T-cell (primary cell): Measurements from ENCODE around the gene TASP1. TPM values are rescaled to one million over a fixed set of nuclear protein-coding genes. Genes with fewer than 3 reads are reported as not detected.

Source experiments
- ATAC-seq, 4 experiments: fragments of 200-7000 bp in 3 of 4; fragments of 150-1000 bp in 1 of 4; cut with Tn5 transposase; replicated peaks in 1 of 4; 1 replicate in 3 of 4; 2 replicates in 1 of 4; pipeline ENCODE4 v1.10.0; 2021; ENCODE audit warnings: moderate library complexity in 3 of 4, mild to moderate bottlenecking in 2 of 4, moderate number of reproducible peaks in 1 of 4
- CTCF ChIA-PET, 2 donors: fragments of 300-600 bp; sonication (Branson Sonifier 250); formaldehyde crosslinking; loops; one replicate each; lab custom pipeline; 2022; ENCODE audit warnings: antibody characterized with exemption in 2 of 2; lab: Charles Lee
- POLR2A ChIA-PET, 2 donors: fragments of 300-600 bp; sonication (Branson Sonifier 250); formaldehyde crosslinking; loops; one replicate each; lab custom pipeline; 2022; ENCODE audit warnings: antibody characterized with exemption in 2 of 2; lab: Charles Lee
- DNase-seq, 35 experiments: peaks; one replicate each; pipeline versions ENCODE4 v3.0.0 to v3.0.0-alpha.2; 2013 to 2023
- H3K27ac ChIP-seq: one replicate; pipeline ENCODE4 v1.5.1; 2013; ENCODE audit warnings: low read length
- H3K27me3 ChIP-seq, 2 experiments: replicated peaks in 1 of 2; 1 replicate in 1 of 2; 2 replicates in 1 of 2; pipeline versions ENCODE4 v1.6.1 to v1.7.0; 2013; ENCODE audit warnings: low read length in 1 of 2, mixed read lengths in 1 of 2; ENCODE audit not compliant: control insufficient read depth in 2 of 2, insufficient read depth in 2 of 2; ENCODE audit errors: extremely low read depth in 1 of 2
- H3K36me3 ChIP-seq, 2 donors: 1 replicate in 1 of 2; 2 replicates in 1 of 2; pipeline versions ENCODE4 v1.6.1 to v1.7.0; 2013; ENCODE audit warnings: low read length in 1 of 2; ENCODE audit not compliant: control insufficient read depth in 2 of 2, insufficient read depth in 1 of 2; ENCODE audit errors: extremely low read depth in 1 of 2
- H3K4me1 ChIP-seq, 2 experiments: 1 replicate in 1 of 2; 2 replicates in 1 of 2; pipeline versions ENCODE4 v1.6.1 to v1.7.0; 2013; ENCODE audit warnings: low read length in 2 of 2, mixed read lengths in 1 of 2; ENCODE audit not compliant: insufficient read depth in 2 of 2, control insufficient read depth in 1 of 2; ENCODE audit errors: extremely low read depth in 1 of 2
- H3K4me3 ChIP-seq, 2 donors: 1 replicate in 1 of 2; 2 replicates in 1 of 2; pipeline versions ENCODE4 v1.5.1 to v1.7.0; 2013; ENCODE audit warnings: mild to moderate bottlenecking in 2 of 2, low read length in 1 of 2, moderate library complexity in 1 of 2; ENCODE audit not compliant: control insufficient read depth in 1 of 2; ENCODE audit errors: extremely low read depth in 1 of 2
- H3K9me3 ChIP-seq: 2 replicates; pipeline ENCODE4 v1.7.0; 2013
- H3K27ac Mint-ChIP-seq, 2 donors: one replicate each; pipeline ENCODE4 v1.8.0; 2020 to 2021; ENCODE audit warnings: mild to moderate bottlenecking in 2 of 2, mixed read lengths in 2 of 2
- H3K27me3 Mint-ChIP-seq, 2 donors: one replicate each; pipeline ENCODE4 v1.8.0; 2021 to 2022; ENCODE audit warnings: mixed read lengths in 2 of 2
- H3K36me3 Mint-ChIP-seq: one replicate; pipeline ENCODE4 v1.8.0; 2021; ENCODE audit warnings: mixed read lengths
- H3K4me1 Mint-ChIP-seq, 3 donors: one replicate each; pipeline ENCODE4 v1.8.0; 2020 to 2022; ENCODE audit warnings: mixed read lengths in 3 of 3, mild to moderate bottlenecking in 1 of 3
- H3K4me3 Mint-ChIP-seq, 3 donors: one replicate each; pipeline ENCODE4 v1.8.0; 2020 to 2022; ENCODE audit warnings: mild to moderate bottlenecking in 3 of 3, mixed read lengths in 3 of 3, moderate library complexity in 3 of 3
- H3K9me3 Mint-ChIP-seq, 3 donors: one replicate each; pipeline ENCODE4 v1.8.0; 2020 to 2022; ENCODE audit warnings: mixed read lengths in 3 of 3
- WGBS: methylation state at CpG from one replicate; pipeline ENCODE4 v1.1.5; 2013; ENCODE audit warnings: missing lambda C conversion rate; ENCODE audit not compliant: insufficient coverage; 5-methylcytosine and 5-hydroxymethylcytosine counted together
- total RNA-seq, 35 experiments: library from RNA in 6 of 35; stranded (reverse) in 6 of 35; fragments of 120-200 nt in 1 of 35; gene quantifications; one replicate each; pipeline versions ENCODE4 v1.2.1 to v1.2.4 and lab custom pipeline; 2013 to 2026

Gene TASP1
- total RNA-seq, 5 donors from 2014 or later (not counting 1 experiment from before 2014, with no cell fraction given), result 11.2 to 19.4 (median 13.8) TPM

DNA sequence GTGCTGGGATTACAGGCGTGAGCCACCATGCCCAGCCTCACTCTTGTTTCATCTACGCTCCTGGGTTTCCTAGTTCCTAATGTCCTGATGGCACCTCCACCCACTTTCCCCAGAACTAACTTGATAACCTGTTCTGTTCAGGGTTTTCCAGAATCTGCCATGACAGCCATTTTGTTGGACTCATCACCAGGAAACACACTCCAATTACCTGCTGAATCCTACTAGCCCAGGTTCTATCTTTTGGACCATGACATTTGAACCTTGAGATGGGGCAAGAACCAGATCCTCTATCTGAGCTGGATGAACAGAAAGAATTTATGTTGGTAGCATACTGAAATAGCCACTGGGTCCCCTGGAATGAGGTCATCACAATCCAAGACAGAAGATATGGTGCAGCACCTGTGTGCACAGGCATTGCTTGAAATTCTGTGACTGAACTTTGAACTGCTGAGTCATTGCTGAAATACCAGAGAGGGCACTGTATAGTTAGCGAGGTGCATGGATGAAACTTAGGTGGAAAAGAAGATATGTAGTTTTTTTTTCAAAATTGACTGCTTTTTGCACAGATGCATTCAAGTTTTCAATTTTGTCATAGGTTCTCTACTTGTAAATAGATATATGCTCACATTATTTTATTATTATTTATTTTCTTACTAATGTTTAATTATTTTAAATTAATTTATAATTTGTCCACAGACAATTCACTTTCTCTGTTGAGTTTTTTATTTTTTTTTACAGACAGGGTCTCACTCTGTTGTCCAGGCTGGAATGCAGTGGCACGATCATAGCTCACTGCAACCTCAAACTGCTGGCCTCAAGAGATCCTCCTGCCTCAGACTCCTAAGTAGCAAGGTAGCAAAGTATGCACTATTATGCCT, 42.8 kb upstream of the TASP1 start:
- Histone ChIP-seq H3K27me3 (peaks cover 0 to 7% of the 10 kb centered on the region in 2 experiments), H3K36me3 (no peaks in the 10 kb centered on the region), H3K27ac (no peak overlapping the region), H3K9me3 (no peaks in the 10 kb centered on the region), H3K4me3 (no peak overlapping the region), H3K4me1 (no peaks in the 10 kb centered on the region)
- Mint-ChIP-seq H3K36me3 (no peaks in the 10 kb centered on the region), H3K4me1 (peaks cover 1 to 6% (median 5%) of the 10 kb centered on the region in 3 donors), H3K27me3 (peaks cover 16 to 22% of the 10 kb centered on the region in 2 donors), H3K4me3 (no peak overlapping the region), H3K9me3 (no peaks in the 10 kb centered on the region), H3K27ac (no peak overlapping the region)
- CTCF ChIA-PET, result interaction anchor here in 1 of 2 donors (0.6 to 0.7 kb wide), 2 partner anchors 13 to 213 kb away, joined by 5 to 6 read pairs; no protein-coding TSS in a partner anchor
- no peak for ATAC-seq
- POLR2A ChIA-PET, result no interaction called here
- WGBS, result 96% methylated on average over 2 of the region's 4 CpGs
- no peak for DNase-seq

DNA sequence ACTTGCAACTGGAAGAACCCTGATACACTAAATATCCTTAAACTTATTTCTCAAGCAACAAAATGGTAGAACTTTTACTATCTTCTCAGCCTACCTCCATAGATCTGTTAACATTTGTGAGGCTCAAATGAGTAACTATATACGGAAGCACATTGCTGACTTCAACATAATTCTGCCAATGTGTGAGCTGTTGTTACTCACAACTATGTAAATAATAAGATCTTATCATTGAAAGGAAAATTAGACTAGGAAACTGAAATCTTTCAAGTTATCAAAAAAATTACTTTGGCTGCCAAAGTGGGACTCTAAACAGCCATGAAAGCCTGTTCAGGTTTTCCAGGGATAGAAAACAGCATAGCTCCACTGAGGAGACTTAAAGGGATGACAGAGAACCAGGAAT, 40.2 kb upstream of the TASP1 start:
- no peaks in the 10 kb centered on the region for H3K9me3 ChIP-seq
- H3K27ac ChIP-seq, result no peak overlapping the region
- H3K4me3 ChIP-seq, result no peak overlapping the region
- no peaks in the 10 kb centered on the region for H3K4me1 ChIP-seq
- H3K4me1 Mint-ChIP-seq, result no peaks in the 10 kb centered on the region
- peaks cover 8 to 16% of the 10 kb centered on the region in 2 donors for H3K27me3 Mint-ChIP-seq
- H3K36me3 Mint-ChIP-seq, result no peaks in the 10 kb centered on the region
- CTCF ChIA-PET, result no interaction called here
- H3K36me3 ChIP-seq, result no peaks in the 10 kb centered on the region
- ATAC-seq (no peak), DNase-seq (no peak)
- H3K27ac Mint-ChIP-seq, result no peak overlapping the region
- WGBS, result no CpG with 5 or more reads among the region's 1 CpG
- POLR2A ChIA-PET, result no interaction called here
- no peaks in the 10 kb centered on the region for H3K9me3 Mint-ChIP-seq
- peaks cover 0 to 3% of the 10 kb centered on the region in 2 experiments for H3K27me3 ChIP-seq
- H3K4me3 Mint-ChIP-seq, result no peak overlapping the region

DNA sequence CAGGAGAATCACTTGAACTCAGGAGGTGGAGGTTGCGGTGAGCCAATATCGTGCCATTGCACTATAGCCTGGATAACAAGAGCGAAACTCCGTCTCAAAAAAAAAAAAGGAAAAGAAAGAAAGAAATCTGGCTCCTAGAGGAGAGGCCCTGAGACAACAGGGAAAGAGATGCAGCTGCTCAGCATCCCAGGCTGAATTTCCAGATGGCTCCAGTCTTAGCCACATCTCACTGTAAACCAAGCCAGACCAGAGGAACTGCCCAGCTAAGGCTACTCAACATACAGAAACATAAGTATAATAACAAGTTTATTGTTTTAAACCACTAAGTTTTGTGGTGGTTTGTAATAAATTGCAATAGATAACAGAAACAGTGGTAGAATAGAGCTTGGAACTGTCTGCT, 38.5 kb upstream of the TASP1 start:
- no peak overlapping the region for H3K27ac Mint-ChIP-seq
- H3K36me3 Mint-ChIP-seq, result no peaks in the 10 kb centered on the region
- H3K4me1 Mint-ChIP-seq, result no peaks in the 10 kb centered on the region
- H3K27me3 Mint-ChIP-seq, result peaks cover under 1 to 8% of the 10 kb centered on the region in 2 donors
- no peaks in the 10 kb centered on the region for H3K9me3 Mint-ChIP-seq
- ATAC-seq, result no peak
- Histone ChIP-seq H3K27me3 (no peaks in the 10 kb centered on the region), H3K9me3 (no peaks in the 10 kb centered on the region), H3K4me3 (no peak overlapping the region), H3K36me3 (no peaks in the 10 kb centered on the region), H3K4me1 (no peaks in the 10 kb centered on the region), H3K27ac (no peak overlapping the region)
- no peak overlapping the region for H3K4me3 Mint-ChIP-seq
- ChIA-PET POLR2A (no interaction called here), CTCF (no interaction called here)
- DNase-seq, result no peak
- WGBS, result 97% methylated on average over 4 of the region's 4 CpGs

DNA sequence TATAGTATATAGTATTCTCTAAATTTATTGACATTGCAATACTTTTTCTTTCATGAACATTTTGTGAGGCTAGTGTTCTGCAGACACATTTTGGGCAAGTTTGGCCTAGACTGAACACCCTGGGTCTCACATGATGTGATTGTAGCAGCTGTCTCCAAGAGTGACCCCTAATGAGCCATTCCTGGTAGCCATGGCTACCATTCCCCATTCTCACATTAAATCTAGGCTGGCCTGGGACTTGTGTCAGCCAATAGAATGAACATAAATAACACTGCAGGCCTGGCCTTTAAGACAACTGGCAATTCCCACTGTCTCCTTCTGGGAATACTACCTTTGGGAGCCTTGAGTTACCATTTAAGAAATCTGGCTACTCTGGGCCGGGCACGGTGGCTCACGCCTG, 38.0 kb upstream of the TASP1 start:
- Mint-ChIP-seq H3K9me3 (no peaks in the 10 kb centered on the region), H3K4me3 (no peak overlapping the region), H3K36me3 (no peaks in the 10 kb centered on the region), H3K27me3 (peaks cover 4 to 12% of the 10 kb centered on the region in 2 donors), H3K4me1 (no peaks in the 10 kb centered on the region), H3K27ac (no peak overlapping the region)
- Histone ChIP-seq H3K27me3 (no peaks in the 10 kb centered on the region), H3K27ac (no peak overlapping the region), H3K4me1 (no peaks in the 10 kb centered on the region), H3K36me3 (no peaks in the 10 kb centered on the region), H3K9me3 (no peaks in the 10 kb centered on the region), H3K4me3 (no peak overlapping the region)
- POLR2A ChIA-PET, result no interaction called here
- DNase-seq, result no peak
- no CpG with 5 or more reads among the region's 3 CpGs for WGBS
- ATAC-seq, result no peak
- CTCF ChIA-PET, result no interaction called here

DNA sequence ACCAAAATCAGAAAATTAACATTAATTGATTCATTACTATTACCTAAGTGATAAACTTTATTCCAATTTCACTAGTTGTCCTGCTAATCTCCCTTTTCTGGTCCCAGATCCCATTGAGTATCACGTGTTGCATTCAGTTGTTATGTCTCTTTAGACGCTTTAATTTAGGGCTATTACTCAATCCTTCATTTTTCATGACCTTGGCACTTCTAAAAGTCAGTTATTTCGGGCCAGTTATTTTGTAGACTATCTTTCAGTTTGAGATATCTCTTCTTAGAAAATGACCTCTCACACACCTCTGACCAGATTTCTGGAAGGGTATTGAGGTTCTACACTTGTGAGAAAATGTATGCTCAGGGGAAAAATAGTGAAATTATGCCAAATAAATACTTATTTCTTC, 34.0 kb upstream of the TASP1 start:
- 85% methylated on average over 2 of the region's 3 CpGs for WGBS
- no peaks in the 10 kb centered on the region for H3K36me3 ChIP-seq
- H3K27ac Mint-ChIP-seq, result no peak overlapping the region
- H3K4me3 Mint-ChIP-seq, result no peak overlapping the region
- no peaks in the 10 kb centered on the region for H3K9me3 ChIP-seq
- ATAC-seq, result no peak
- no peaks in the 10 kb centered on the region for H3K4me1 ChIP-seq
- no peaks in the 10 kb centered on the region for H3K9me3 Mint-ChIP-seq
- H3K27me3 Mint-ChIP-seq, result peaks cover 8 to 17% of the 10 kb centered on the region in 2 donors
- H3K27me3 ChIP-seq, result peaks cover 0 to 2% of the 10 kb centered on the region in 2 experiments
- no peak overlapping the region for H3K27ac ChIP-seq
- ChIA-PET CTCF (interaction anchor here in 1 of 2 donors (0.6 kb wide), 1 partner anchor 67 kb away, joined by 5 read pairs; no protein-coding TSS in a partner anchor), POLR2A (no interaction called here)
- no peak for DNase-seq
- H3K36me3 Mint-ChIP-seq, result no peaks in the 10 kb centered on the region
- no peaks in the 10 kb centered on the region for H3K4me1 Mint-ChIP-seq
- no peak overlapping the region for H3K4me3 ChIP-seq

DNA sequence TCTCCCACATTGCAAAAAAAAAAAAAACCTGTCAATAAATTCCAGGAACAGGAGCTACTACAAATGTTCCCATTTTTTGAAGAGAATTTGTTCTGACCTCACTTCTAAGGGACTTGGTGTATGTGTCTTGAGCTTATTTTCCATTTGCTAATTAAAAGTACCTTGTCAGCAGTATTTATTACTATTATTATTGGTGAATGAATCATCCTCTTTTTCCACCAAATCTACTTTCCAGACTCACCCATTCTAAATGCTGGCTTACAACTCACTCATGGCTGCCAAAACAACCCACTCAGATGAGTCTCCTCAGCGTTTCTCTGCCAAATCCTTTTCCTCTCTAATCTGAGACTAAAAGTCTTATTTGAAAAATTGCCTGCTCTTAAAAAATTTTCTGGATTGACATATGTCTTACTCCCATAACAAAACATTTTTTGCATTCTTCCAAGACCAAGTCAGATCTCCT, 33.2 kb upstream of the TASP1 start:
- ChIA-PET CTCF (interaction anchor here in 1 of 2 donors (0.6 to 0.7 kb wide), 3 partner anchors 68 to 378 kb away, joined by 3 to 5 read pairs (median 4); no protein-coding TSS in a partner anchor), POLR2A (interaction anchor here in 1 of 2 donors (0.8 kb wide), 1 partner anchor 125 kb away, joined by 3 read pairs; no protein-coding TSS in a partner anchor)
- Mint-ChIP-seq H3K4me3 (no peak overlapping the region), H3K36me3 (no peaks in the 10 kb centered on the region), H3K27ac (no peak overlapping the region), H3K27me3 (peaks cover 8 to 20% of the 10 kb centered on the region in 2 donors), H3K4me1 (no peaks in the 10 kb centered on the region), H3K9me3 (no peaks in the 10 kb centered on the region)
- Histone ChIP-seq H3K36me3 (no peaks in the 10 kb centered on the region), H3K4me1 (no peaks in the 10 kb centered on the region), H3K4me3 (no peak overlapping the region), H3K27ac (no peak overlapping the region), H3K9me3 (no peaks in the 10 kb centered on the region), H3K27me3 (peaks cover 0 to 2% of the 10 kb centered on the region in 2 experiments)
- DNase-seq (no peak), ATAC-seq (no peak)
- whole genome bisulfite sequencing, result 86% methylated on average over 1 of the region's 1 CpG
